Sigmoid colon (tissue), 3 donors: ENCODE data around the gene PRKAG3.

Source experiments
- CTCF ChIP-seq, 4 experiments: fragments of 450-650 bp in 3 of 4; fragments of 200-600 bp in 1 of 4; IDR thresholded peaks; one replicate each; pipeline ENCODE4 v1.5.1; 2016 to 2019; ENCODE audit warnings: antibody characterized with exemption in 4 of 4, mild to moderate bottlenecking in 3 of 4, moderate library complexity in 2 of 4
- POLR2A ChIP-seq, 2 donors: fragments of 450-650 bp; IDR thresholded peaks; one replicate each; pipeline ENCODE4 v1.6.1; 2016; ENCODE audit warnings: antibody characterized with exemption in 2 of 2, mild to moderate bottlenecking in 2 of 2, moderate library complexity in 2 of 2

- TF ChIP-seq POLR2A (IDR thresholded peaks at IDR 0.05) (no peak), CTCF (IDR thresholded peaks at IDR 0.05) (no peak)
Measured at GRCh38 chr2:218821605-218822211, 9.9 kb downstream of the PRKAG3 start.
